ENCODE results near the gene CEP170. TPM values are rescaled to one million over a fixed set of nuclear protein-coding genes. Genes with fewer than 3 reads are reported as not detected.
"Not testable (repeated sequence)": the region's sequence is repeated elsewhere in the genome, so short reads cannot be mapped to it uniquely, and the experiment has no call there.

Gene CEP170
- total RNA-seq, 1 donor from 2014 or later = 30.9 TPM

- H3K36me3 ChIP-seq; H3K4me3 ChIP-seq; intact Hi-C loops (cut with DNase I); H3K9me3 ChIP-seq; H3K27ac ChIP-seq; H3K4me1 ChIP-seq; DNase-seq (ENCODE audit: low spot score in 2 of 2); H3K27me3 ChIP-seq: not testable (repeated sequence)
Measured at GRCh38 chr1:243149120-243149519, 106.0 kb downstream of the CEP170 start.

- H3K27me3 ChIP-seq; DNase-seq (ENCODE audit: low spot score in 2 of 2); intact Hi-C loops (cut with DNase I); H3K9me3 ChIP-seq; H3K4me1 ChIP-seq; H3K36me3 ChIP-seq; H3K4me3 ChIP-seq; H3K27ac ChIP-seq: not testable (repeated sequence)
Measured at GRCh38 chr1:243147351-243147750, 107.7 kb downstream of the CEP170 start.

GRCh38 chr1:243140498-243140897 lies 114.6 kb downstream of the CEP170 start:
- H3K27me3 ChIP-seq; intact Hi-C loops (cut with DNase I): not testable (repeated sequence)

GRCh38 chr1:243122876-243123409 lies 132.1 kb downstream of the CEP170 start:
- H3K9me3 ChIP-seq; H3K4me1 ChIP-seq; H3K27me3 ChIP-seq; H3K36me3 ChIP-seq; DNase-seq (ENCODE audit: low spot score in 2 of 2); intact Hi-C loops (cut with DNase I); H3K4me3 ChIP-seq; H3K27ac ChIP-seq: not testable (repeated sequence)

More at GRCh38 chr1:243140498-243140897, 114.6 kb downstream of the CEP170 start:
- not testable (repeated sequence) for H3K27ac ChIP-seq; DNase-seq (ENCODE audit: low spot score in 2 of 2); H3K4me1 ChIP-seq; H3K4me3 ChIP-seq; H3K9me3 ChIP-seq
- peaks cover 6 to 10% of the 10 kb centered on the region in 2 donors for H3K36me3 ChIP-seq

DNA sequence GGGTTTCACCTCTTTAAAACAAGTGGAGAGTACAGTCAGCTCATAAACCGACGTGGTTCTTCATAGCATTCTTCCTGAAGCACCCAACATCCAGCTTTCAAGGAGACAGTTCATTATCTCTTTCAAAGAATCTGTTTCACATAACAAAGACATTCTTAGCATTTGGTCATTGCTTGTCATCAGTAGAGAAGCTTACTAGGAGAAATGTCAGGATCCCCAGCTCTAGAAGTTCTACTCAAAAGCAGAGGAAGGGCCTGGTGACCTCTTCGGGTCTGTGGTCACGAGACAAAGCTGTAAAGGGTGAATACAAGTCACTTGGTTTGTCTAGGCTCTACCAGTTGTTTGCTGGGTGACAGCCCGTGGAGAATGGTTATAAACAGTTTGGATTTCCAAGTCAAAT lies 133.1 kb downstream of the CEP170 start:
- H3K36me3 ChIP-seq; H3K27me3 ChIP-seq; DNase-seq (ENCODE audit: low spot score in 2 of 2); H3K4me3 ChIP-seq; H3K4me1 ChIP-seq; H3K27ac ChIP-seq; intact Hi-C loops (cut with DNase I); H3K9me3 ChIP-seq: not testable (repeated sequence)

GRCh38 chr1:243118601-243119322 lies 136.3 kb downstream of the CEP170 start:
- H3K9me3 ChIP-seq; H3K4me3 ChIP-seq; H3K27ac ChIP-seq; H3K36me3 ChIP-seq; DNase-seq (ENCODE audit: low spot score in 2 of 2); H3K4me1 ChIP-seq; H3K27me3 ChIP-seq; intact Hi-C loops (cut with DNase I): not testable (repeated sequence)

DNA sequence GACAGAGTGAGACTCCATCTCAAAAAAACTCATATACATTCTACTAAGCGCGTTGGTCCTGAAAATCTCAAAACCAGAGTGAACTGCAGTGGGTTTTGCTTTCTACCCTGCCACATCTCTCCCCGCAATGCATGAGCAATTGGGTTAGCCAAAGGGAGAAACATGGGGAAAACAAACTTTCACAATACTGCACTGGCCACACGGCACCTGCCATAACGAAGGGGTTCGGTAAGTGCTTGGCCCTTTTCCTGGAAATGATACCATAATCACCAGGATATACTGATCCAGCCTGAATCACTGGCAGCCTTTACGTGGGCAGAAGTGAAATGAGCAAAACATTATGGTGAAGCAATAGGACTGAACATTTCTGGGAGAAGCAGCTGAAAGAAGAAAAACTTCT lies 138.9 kb downstream of the CEP170 start:
- H3K27ac ChIP-seq; H3K9me3 ChIP-seq; H3K4me1 ChIP-seq; H3K27me3 ChIP-seq; H3K36me3 ChIP-seq; intact Hi-C loops (cut with DNase I); H3K4me3 ChIP-seq; DNase-seq (ENCODE audit: low spot score in 2 of 2): not testable (repeated sequence)

GRCh38 chr1:243114769-243115168 lies 140.3 kb downstream of the CEP170 start:
- H3K4me1 ChIP-seq; intact Hi-C loops (cut with DNase I); H3K36me3 ChIP-seq; H3K27ac ChIP-seq; H3K27me3 ChIP-seq; H3K9me3 ChIP-seq; H3K4me3 ChIP-seq; DNase-seq (ENCODE audit: low spot score in 2 of 2): not testable (repeated sequence)

- H3K27me3 ChIP-seq; H3K4me1 ChIP-seq; H3K9me3 ChIP-seq; DNase-seq (ENCODE audit: low spot score in 2 of 2); intact Hi-C loops (cut with DNase I); H3K4me3 ChIP-seq; H3K36me3 ChIP-seq; H3K27ac ChIP-seq: not testable (repeated sequence)
Measured at GRCh38 chr1:243114059-243114713, 140.9 kb downstream of the CEP170 start.

- H3K9me3 ChIP-seq; intact Hi-C loops (cut with DNase I); DNase-seq (ENCODE audit: low spot score in 2 of 2); H3K27me3 ChIP-seq; H3K4me3 ChIP-seq; H3K27ac ChIP-seq; H3K36me3 ChIP-seq; H3K4me1 ChIP-seq: not testable (repeated sequence)
Measured at GRCh38 chr1:243107171-243107570, 147.9 kb downstream of the CEP170 start.

DNA sequence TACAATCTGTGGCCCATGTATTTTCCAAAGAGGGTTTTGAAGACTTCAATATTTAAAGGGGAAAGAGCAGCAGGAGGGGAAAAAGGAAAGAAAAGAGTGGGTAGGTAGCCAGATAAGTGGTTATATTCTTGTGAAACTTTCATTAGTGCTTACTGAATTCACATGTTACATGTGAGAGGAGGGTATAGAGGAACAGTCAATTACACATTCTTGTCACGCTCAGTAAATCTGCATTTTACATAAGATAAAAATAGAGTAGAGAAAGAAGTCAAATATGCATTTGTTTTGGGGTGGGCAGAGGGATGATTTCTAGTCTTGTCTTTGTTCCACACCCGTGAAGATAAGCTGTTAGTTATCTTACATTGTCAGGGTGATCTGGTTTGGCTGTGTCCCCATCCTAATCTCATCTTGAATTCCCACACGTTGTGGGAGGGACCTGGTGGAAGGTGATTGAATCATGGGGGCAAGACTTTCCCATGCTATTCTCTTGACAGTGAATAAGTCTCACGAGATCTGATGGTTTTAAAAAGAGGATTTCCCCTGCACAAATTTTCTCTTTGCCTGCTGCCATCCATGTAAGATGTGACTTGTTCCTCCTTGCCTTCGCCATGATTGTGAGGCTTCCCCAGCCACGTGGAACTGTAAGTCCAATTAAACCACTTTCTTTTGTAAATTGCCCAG lies 149.3 kb downstream of the CEP170 start:
- H3K9me3 ChIP-seq; H3K4me3 ChIP-seq; H3K27ac ChIP-seq; H3K36me3 ChIP-seq; intact Hi-C loops (cut with DNase I); H3K27me3 ChIP-seq; DNase-seq (ENCODE audit: low spot score in 2 of 2); H3K4me1 ChIP-seq: not testable (repeated sequence)

GRCh38 chr1:243105104-243105503 lies 150.0 kb downstream of the CEP170 start:
- H3K27ac ChIP-seq; H3K36me3 ChIP-seq; H3K4me1 ChIP-seq; H3K9me3 ChIP-seq; DNase-seq (ENCODE audit: low spot score in 2 of 2); H3K4me3 ChIP-seq; intact Hi-C loops (cut with DNase I); H3K27me3 ChIP-seq: not testable (repeated sequence)

GRCh38 chr1:243104452-243104851 lies 150.6 kb downstream of the CEP170 start:
- H3K36me3 ChIP-seq; H3K4me3 ChIP-seq; H3K4me1 ChIP-seq; DNase-seq (ENCODE audit: low spot score in 2 of 2); H3K27ac ChIP-seq; intact Hi-C loops (cut with DNase I); H3K9me3 ChIP-seq; H3K27me3 ChIP-seq: not testable (repeated sequence)

GRCh38 chr1:243101551-243102050 lies 153.5 kb downstream of the CEP170 start:
- intact Hi-C loops (cut with DNase I); H3K36me3 ChIP-seq; DNase-seq (ENCODE audit: low spot score in 2 of 2); H3K27ac ChIP-seq; H3K9me3 ChIP-seq; H3K27me3 ChIP-seq; H3K4me1 ChIP-seq: not testable (repeated sequence)
- H3K4me3 ChIP-seq = peak overlapping the region in 1 of 2 donors; percentile 53

Measured in ascending aorta (tissue), 2 donors.